ENCODE data around the gene PFKL. TPM values are rescaled to one million over a fixed set of nuclear protein-coding genes. Genes with fewer than 3 reads are reported as not detected.
"Not testable (repeated sequence)": the region's sequence is repeated elsewhere in the genome, so short reads cannot be mapped to it uniquely, and the experiment has no call there.

Gene PFKL
- total RNA-seq, 1 experiment from 2014 or later: 78.9 TPM

DNA sequence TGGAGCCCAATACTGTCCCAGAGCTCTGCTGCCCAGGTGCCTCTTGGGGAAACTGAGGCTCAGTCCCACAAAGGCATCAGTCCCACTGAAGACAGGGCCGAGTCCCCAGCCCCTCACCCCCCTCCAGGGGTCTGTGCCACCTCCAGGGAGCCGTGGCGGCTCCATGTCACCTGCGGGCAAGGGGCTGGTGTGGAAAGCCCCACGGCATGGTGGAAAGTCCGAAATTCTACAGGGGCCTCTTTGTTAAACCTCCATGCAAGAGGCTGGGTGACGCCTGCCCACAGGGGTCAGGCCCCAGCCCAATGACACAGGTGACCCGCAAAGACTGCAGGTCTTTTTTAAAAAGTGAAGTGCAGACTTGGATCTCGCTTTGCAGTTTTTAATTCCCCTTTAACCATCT, 17.5 kb upstream of the PFKL start:
- Mint-ChIP-seq H3K9me3 (ENCODE audit: low read depth, unreplicated experiment) (no peaks in the 10 kb centered on the region), H3K36me3 (ENCODE audit: insufficient read depth, unreplicated experiment) (no peaks in the 10 kb centered on the region), H3K27me3 (ENCODE audit: unreplicated experiment) (peaks cover 28% of the 10 kb centered on the region), H3K27ac (ENCODE audit: unreplicated experiment) (no peak overlapping the region), H3K4me1 (ENCODE audit: low read depth, unreplicated experiment) (no peaks in the 10 kb centered on the region), H3K4me3 (ENCODE audit: low read depth, unreplicated experiment) (no peak overlapping the region)
- intact Hi-C loops (cut with micrococcal nuclease; ENCODE audit: unreplicated experiment): no loop called here
- CTCF ChIA-PET: no interaction called here
- DNase-seq: no peak
- TF ChIP-seq, protein P1, sequence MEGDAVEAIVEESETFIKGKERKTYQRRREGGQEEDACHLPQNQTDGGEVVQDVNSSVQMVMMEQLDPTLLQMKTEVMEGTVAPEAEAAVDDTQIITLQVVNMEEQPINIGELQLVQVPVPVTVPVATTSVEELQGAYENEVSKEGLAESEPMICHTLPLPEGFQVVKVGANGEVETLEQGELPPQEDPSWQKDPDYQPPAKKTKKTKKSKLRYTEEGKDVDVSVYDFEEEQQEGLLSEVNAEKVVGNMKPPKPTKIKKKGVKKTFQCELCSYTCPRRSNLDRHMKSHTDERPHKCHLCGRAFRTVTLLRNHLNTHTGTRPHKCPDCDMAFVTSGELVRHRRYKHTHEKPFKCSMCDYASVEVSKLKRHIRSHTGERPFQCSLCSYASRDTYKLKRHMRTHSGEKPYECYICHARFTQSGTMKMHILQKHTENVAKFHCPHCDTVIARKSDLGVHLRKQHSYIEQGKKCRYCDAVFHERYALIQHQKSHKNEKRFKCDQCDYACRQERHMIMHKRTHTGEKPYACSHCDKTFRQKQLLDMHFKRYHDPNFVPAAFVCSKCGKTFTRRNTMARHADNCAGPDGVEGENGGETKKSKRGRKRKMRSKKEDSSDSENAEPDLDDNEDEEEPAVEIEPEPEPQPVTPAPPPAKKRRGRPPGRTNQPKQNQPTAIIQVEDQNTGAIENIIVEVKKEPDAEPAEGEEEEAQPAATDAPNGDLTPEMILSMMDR (IDR thresholded peaks at IDR 0.05; ENCODE audit: unreplicated experiment): no peak
- BruUV-seq (replicated peaks): no TSS peak

DNA sequence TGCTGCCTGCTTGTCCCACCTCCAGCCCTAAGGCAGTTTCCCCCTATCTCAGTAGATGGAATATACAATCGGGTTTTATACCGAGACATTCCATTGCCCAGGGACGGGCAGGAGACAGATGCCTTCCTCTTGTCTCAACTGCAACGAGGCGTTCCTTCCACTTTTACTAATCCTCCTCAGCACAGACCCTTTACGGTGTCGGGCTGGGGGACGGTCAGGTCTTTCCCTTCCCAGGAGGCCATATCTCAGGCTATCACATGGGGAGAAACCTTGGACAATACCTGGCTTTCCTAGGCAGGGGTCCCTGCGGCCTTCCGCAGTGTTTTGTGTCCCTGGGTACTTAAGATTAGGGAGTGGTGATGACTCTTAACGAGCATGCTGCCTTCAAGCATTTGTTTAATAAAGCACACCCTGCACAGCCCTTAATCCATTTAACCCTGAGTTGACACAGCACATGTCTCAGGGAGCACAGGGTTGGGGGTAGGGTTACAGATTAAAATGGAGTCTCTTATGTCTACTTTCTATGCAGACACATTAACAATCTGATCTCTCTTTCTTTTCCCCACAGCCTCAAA, 16.6 kb upstream of the PFKL start:
- intact Hi-C loops (cut with micrococcal nuclease; ENCODE audit: unreplicated experiment); BruUV-seq (replicated peaks); CTCF ChIA-PET; H3K27ac Mint-ChIP-seq (ENCODE audit: unreplicated experiment); H3K4me1 Mint-ChIP-seq (ENCODE audit: low read depth, unreplicated experiment); DNase-seq; H3K36me3 Mint-ChIP-seq (ENCODE audit: insufficient read depth, unreplicated experiment); H3K9me3 Mint-ChIP-seq (ENCODE audit: low read depth, unreplicated experiment); H3K4me3 Mint-ChIP-seq (ENCODE audit: low read depth, unreplicated experiment): not testable (repeated sequence)
- peaks cover 37% of the 10 kb centered on the region for H3K27me3 Mint-ChIP-seq (ENCODE audit: unreplicated experiment)

DNA sequence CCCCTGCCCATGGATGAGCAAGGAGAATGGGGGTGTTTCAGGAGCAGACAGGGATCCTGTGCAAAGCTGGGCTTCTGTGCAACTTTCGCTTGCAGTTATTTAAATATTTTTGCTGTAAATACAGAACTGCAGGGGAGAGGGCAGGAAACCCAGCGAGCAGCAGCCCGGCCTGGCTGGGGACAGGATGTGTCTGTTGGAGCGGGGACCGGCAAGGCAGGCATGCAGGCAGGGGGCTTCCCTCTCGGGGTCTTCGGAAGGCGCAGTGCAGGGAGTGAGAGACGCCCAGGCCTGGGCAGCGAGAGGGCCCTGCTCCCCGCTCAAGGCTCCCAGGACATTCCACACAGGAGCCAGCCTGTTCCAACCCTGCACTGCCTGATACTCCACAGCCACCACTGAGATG, 15.9 kb upstream of the PFKL start:
- Mint-ChIP-seq H3K4me3 (ENCODE audit: low read depth, unreplicated experiment) (no peak overlapping the region), H3K36me3 (ENCODE audit: insufficient read depth, unreplicated experiment) (peaks cover 8% of the 10 kb centered on the region), H3K27me3 (ENCODE audit: unreplicated experiment) (peaks cover 44% of the 10 kb centered on the region), H3K9me3 (ENCODE audit: low read depth, unreplicated experiment) (no peaks in the 10 kb centered on the region), H3K27ac (ENCODE audit: unreplicated experiment) (no peak overlapping the region), H3K4me1 (ENCODE audit: low read depth, unreplicated experiment) (no peaks in the 10 kb centered on the region)
- no peak for DNase-seq
- TF ChIP-seq, protein P1 (IDR thresholded peaks at IDR 0.05; ENCODE audit: unreplicated experiment): no peak
- BruUV-seq (replicated peaks): no TSS peak
- intact Hi-C loops (cut with micrococcal nuclease; ENCODE audit: unreplicated experiment): no loop called here
- CTCF ChIA-PET: no interaction called here

DNA sequence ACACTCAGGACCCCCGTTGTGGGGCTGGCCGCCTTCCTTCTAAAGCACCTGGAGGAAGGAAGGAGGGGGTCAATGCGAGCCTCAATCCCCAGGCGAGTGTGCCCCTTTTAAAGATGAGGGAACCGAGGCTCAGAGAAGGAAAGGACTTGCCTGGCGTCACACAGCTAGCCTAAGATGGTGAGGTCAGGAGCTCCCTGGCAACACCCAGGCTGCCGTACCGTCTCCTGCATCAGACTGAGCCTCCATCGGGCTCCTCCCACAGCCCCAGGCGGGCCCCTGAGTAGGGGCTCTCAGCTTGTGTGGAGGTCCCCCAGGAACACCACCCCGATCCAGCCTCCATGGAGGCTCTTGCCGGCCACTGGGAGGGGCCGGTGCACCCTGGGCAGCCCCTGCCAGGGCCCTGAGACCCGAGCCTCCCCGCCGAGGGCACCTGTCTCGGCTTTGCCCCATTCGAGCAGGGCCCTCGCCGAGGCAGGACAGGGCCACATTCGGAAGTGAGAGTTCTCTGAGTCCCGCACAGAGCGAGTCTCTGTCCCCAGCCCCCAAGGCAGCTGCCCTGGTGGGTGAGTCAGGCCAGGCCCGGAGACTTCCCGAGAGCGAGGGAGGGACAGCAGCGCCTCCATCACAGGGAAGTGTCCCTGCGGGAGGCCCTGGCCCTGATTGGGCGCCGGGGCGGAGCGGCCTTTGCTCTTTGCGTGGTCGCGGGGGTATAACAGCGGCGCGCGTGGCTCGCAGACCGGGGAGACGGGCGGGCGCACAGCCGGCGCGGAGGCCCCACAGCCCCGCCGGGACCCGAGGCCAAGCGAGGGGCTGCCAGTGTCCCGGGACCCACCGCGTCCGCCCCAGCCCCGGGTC, 14.5 kb upstream of the PFKL start, which contains the start of gene AIRE:
Gene AIRE, plus strand, starts transcription at position 739 of the 855 bp plus-strand sequence. CDS start 131 bp downstream, outside the sequence.
- Mint-ChIP-seq H3K9me3 (ENCODE audit: low read depth, unreplicated experiment) (no peaks in the 10 kb centered on the region), H3K4me1 (ENCODE audit: low read depth, unreplicated experiment) (no peaks in the 10 kb centered on the region), H3K27me3 (ENCODE audit: unreplicated experiment) (peaks cover 58% of the 10 kb centered on the region), H3K4me3 (ENCODE audit: low read depth, unreplicated experiment) (no peak within 1 kb of the TSS), H3K36me3 (ENCODE audit: insufficient read depth, unreplicated experiment) (peaks cover 8% of the 10 kb centered on the region), H3K27ac (ENCODE audit: unreplicated experiment) (no peak within 1 kb of the TSS)
- CTCF ChIA-PET: interaction anchor here (0.9 kb wide), 1 partner anchor 17 kb away, joined by 3 read pairs; no protein-coding TSS in a partner anchor
- intact Hi-C loops (cut with micrococcal nuclease; ENCODE audit: unreplicated experiment): no loop called here
- DNase-seq: no peak
- TF ChIP-seq, protein P1 (IDR thresholded peaks at IDR 0.05; ENCODE audit: unreplicated experiment): no peak
- BruUV-seq (replicated peaks): no TSS peak

Measured in Calu3 (cell line).